ENCODE results near the gene PNMA8C. TPM values are rescaled to one million over a fixed set of nuclear protein-coding genes. Genes with fewer than 3 reads are reported as not detected.

Gene PNMA8C
- total and polyA plus RNA-seq, 2 experiments from 2014 or later = 0.44 to 2.3 TPM

- no peak for ATAC-seq
- H3K4me3 Mint-ChIP-seq = no peak overlapping the region
- Histone ChIP-seq H3K36me3 (ENCODE audit: insufficient read depth) (peaks cover 5% of the 10 kb centered on the region), H4K20me1 (replicated peaks; ENCODE audit: insufficient read depth) (peaks cover 20% of the 10 kb centered on the region), H3K4me3 (no peak overlapping the region), H3F3A (replicated peaks; ENCODE audit: low read depth) (no peaks in the 10 kb centered on the region), H3K27ac (ENCODE audit: low read depth) (no peak overlapping the region), H3K27me3 (ENCODE audit: insufficient read depth) (no peaks in the 10 kb centered on the region), H3K4me2 (no peak overlapping the region), H3K4me1 (ENCODE audit: insufficient read depth) (no peaks in the 10 kb centered on the region), H2AFZ (no peak overlapping the region), H3K79me2 (replicated peaks; ENCODE audit: insufficient read depth) (peaks cover 25% of the 10 kb centered on the region), H3K9me2 (ENCODE audit: insufficient read depth) (no peaks in the 10 kb centered on the region)
- no peak for DNase-seq (ENCODE audit: low spot score)
- no peak for TF ChIP-seq ZNF114 (CRISPR knock-in tag; IDR thresholded peaks at IDR 0.05)
- TF ChIP-seq, protein P1, sequence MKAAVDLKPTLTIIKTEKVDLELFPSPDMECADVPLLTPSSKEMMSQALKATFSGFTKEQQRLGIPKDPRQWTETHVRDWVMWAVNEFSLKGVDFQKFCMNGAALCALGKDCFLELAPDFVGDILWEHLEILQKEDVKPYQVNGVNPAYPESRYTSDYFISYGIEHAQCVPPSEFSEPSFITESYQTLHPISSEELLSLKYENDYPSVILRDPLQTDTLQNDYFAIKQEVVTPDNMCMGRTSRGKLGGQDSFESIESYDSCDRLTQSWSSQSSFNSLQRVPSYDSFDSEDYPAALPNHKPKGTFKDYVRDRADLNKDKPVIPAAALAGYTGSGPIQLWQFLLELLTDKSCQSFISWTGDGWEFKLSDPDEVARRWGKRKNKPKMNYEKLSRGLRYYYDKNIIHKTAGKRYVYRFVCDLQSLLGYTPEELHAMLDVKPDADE (IDR thresholded peaks at IDR 0.05) = no peak
- TF ChIP-seq ZNF331 (CRISPR knock-in tag; IDR thresholded peaks at IDR 0.05; ENCODE audit: low read depth) = no peak
- TF ChIP-seq STAT1 (IDR thresholded peaks at IDR 0.05; ENCODE audit: unreplicated experiment) = no peak
- TF ChIP-seq CREB1 (CRISPR knock-in tag; IDR thresholded peaks at IDR 0.05; ENCODE audit: low read depth) = no peak
- no peak for TF ChIP-seq ZNF462 (CRISPR knock-in tag; IDR thresholded peaks at IDR 0.05)
- TF ChIP-seq REST (IDR thresholded peaks at IDR 0.05; ENCODE audit: unreplicated experiment) = no peak
- H3K27me3 Mint-ChIP-seq (ENCODE audit: insufficient read depth, low read depth, poor library complexity) = peaks cover 6% of the 10 kb centered on the region
- H3K27ac Mint-ChIP-seq = no peak overlapping the region
- no peaks in the 10 kb centered on the region for H3K4me1 Mint-ChIP-seq
- H3K9me3 Mint-ChIP-seq = no peaks in the 10 kb centered on the region
- peaks cover 79% of the 10 kb centered on the region for H3K36me3 Mint-ChIP-seq (ENCODE audit: low read depth)
Measured at GRCh38 chr19:46383171-46383815, 45.4 kb downstream of the PNMA8C start.
